ENCODE results near the gene IGFBP3. TPM values are rescaled to one million over a fixed set of nuclear protein-coding genes. Genes with fewer than 3 reads are reported as not detected.

IGFBP3 gene
- total RNA-seq, 1 experiment from 2014 or later, result 4.1 TPM

- H4K20me1 ChIP-seq (ENCODE audit: insufficient read depth), result no peaks in the 10 kb centered on the region
- H2AFZ ChIP-seq (ENCODE audit: low read depth, low read length, poor library complexity, severe bottlenecking), result no peak overlapping the region
- H3K4me2 ChIP-seq (ENCODE audit: low read length), result no peak overlapping the region
- TF ChIP-seq SRF (IDR thresholded peaks at IDR 0.05; ENCODE audit: low read depth), result no peak
- no peak for TF ChIP-seq EZH2phosphoT487 (IDR thresholded peaks at IDR 0.05; ENCODE audit: borderline replicate concordance)
- no peak for TF ChIP-seq EZH2 (IDR thresholded peaks at IDR 0.05)
- no peak for TF ChIP-seq EGR1 (IDR thresholded peaks at IDR 0.05; ENCODE audit: low read depth)
- TF ChIP-seq MAX (IDR thresholded peaks at IDR 0.05), result no peak
- TF ChIP-seq JUND (IDR thresholded peaks at IDR 0.05), result no peak
- no peak for TF ChIP-seq CEBPB (IDR thresholded peaks at IDR 0.05; ENCODE audit: low read depth)
- TF ChIP-seq TCF7L2 (IDR thresholded peaks at IDR 0.05; ENCODE audit: borderline replicate concordance, extremely low read depth, insufficient read depth, insufficient read length), result no peak
- TF ChIP-seq CTCF (IDR thresholded peaks at IDR 0.05 in 2 of 3, conservative IDR thresholded peaks at IDR 0.05 in 1 of 3; ENCODE audit: borderline replicate concordance in 1 of 3, insufficient read depth in 1 of 3, low read depth in 2 of 3, low read length in 2 of 3), result no peak
- no peak for TF ChIP-seq ATF3 (IDR thresholded peaks at IDR 0.05)
- TF ChIP-seq POLR2AphosphoS5 (IDR thresholded peaks at IDR 0.05; ENCODE audit: low read depth, low read length), result no peak
- no peak for TF ChIP-seq REST (IDR thresholded peaks at IDR 0.05; ENCODE audit: low read depth)
- no peak for TF ChIP-seq RAD21 (IDR thresholded peaks at IDR 0.05; ENCODE audit: low read depth)
- TF ChIP-seq SIN3A (IDR thresholded peaks at IDR 0.05; ENCODE audit: low read depth), result no peak
- no peak for TF ChIP-seq POLR2A (IDR thresholded peaks at IDR 0.05; ENCODE audit: borderline replicate concordance, extremely low read depth, insufficient read depth, insufficient read length)
- TF ChIP-seq ZBTB33 (IDR thresholded peaks at IDR 0.05; ENCODE audit: extremely low read depth, insufficient replicate concordance, low read length), result no peak
- no peak for TF ChIP-seq FOSL1 (IDR thresholded peaks at IDR 0.05; ENCODE audit: low read depth)
- TF ChIP-seq CBX3 (IDR thresholded peaks at IDR 0.05; ENCODE audit: low read depth), result no peak
- RAD21 ChIA-PET (ENCODE audit: low non-redundant PET in 1 of 2, low total read pairs in 2 of 2, uncharacterized antibody in 2 of 2, unreplicated experiment in 2 of 2), result no interaction called here
- no peak overlapping the region for H3K4me3 ChIP-seq (replicated peaks in 1 of 2; ENCODE audit: low read depth in 1 of 2, low read length in 2 of 2)
- CTCF ChIA-PET, result interaction anchor here (0.9 kb wide), 1 partner anchor 9 kb away, joined by 3 read pairs; no protein-coding TSS in a partner anchor
- H3K36me3 ChIP-seq (ENCODE audit: control insufficient read depth in 1 of 2, insufficient read depth in 2 of 2, low read length in 2 of 2), result no peaks in the 10 kb centered on the region
- H3K4me1 ChIP-seq (ENCODE audit: control insufficient read depth in 1 of 2, insufficient read depth in 2 of 2, low read length in 2 of 2), result no peaks in the 10 kb centered on the region
- intact Hi-C loops (cut with micrococcal nuclease), result no loop called here
- no peaks in the 10 kb centered on the region for H3K9me2 ChIP-seq (ENCODE audit: insufficient read depth)
- no peaks in the 10 kb centered on the region for H3K27me3 ChIP-seq (ENCODE audit: insufficient read depth, low read length)
- no peaks in the 10 kb centered on the region for H3K79me2 ChIP-seq (ENCODE audit: insufficient read depth, low read length)
- ATAC-seq (no peak), DNase-seq (ENCODE audit: low read depth, low spot score) (no peak)
- POLR2A ChIA-PET, result no interaction called here
- no TSS peak for BruUV-seq (replicated peaks)
- no peak overlapping the region for H3K27ac ChIP-seq (ENCODE audit: low read depth, low read length)
- H3K9me3 ChIP-seq (ENCODE audit: control insufficient read depth in 1 of 2, insufficient read depth in 1 of 2, low read depth in 1 of 2, low read length in 2 of 2), result no peaks in the 10 kb centered on the region
- H3K9ac ChIP-seq (ENCODE audit: low read length), result no peak overlapping the region
Measured at GRCh38 chr7:45911311-45911710, 9.8 kb downstream of the IGFBP3 start.

Measured in HCT116 (cell line).